Heart right ventricle (tissue), 16 donors: ENCODE results near the gene FHAD1. TPM values are rescaled to one million over a fixed set of nuclear protein-coding genes. Genes with fewer than 3 reads are reported as not detected.
A peak's percentile ranks its signal among the peaks of the same experiment; 100 is the strongest.

ENCODE experiments used
- ATAC-seq, 8 donors: fragments of 200-7000 bp; cut with Tn5 transposase; one replicate each; pipeline ENCODE4 v1.9.1; 2020; ENCODE audit warnings: mild to moderate bottlenecking in 8 of 8, moderate library complexity in 8 of 8, moderate number of reproducible peaks in 1 of 8
- DNase-seq, 2 donors: peaks; one replicate each; pipeline ENCODE4 v3.0.0-alpha.2; 2020
- H3K27ac ChIP-seq, 10 donors: fragments of 200-600 bp; sonication (generic) in 2 of 10; one replicate each; pipeline versions ENCODE4 v1.5.0 to v1.8.0; 2020 to 2022; ENCODE audit warnings: mild to moderate bottlenecking in 3 of 10
- H3K27me3 ChIP-seq, 7 donors: fragments of 200-600 bp; one replicate each; pipeline ENCODE4 v1.8.0; 2021 to 2022; ENCODE audit warnings: mild to moderate bottlenecking in 2 of 7
- H3K36me3 ChIP-seq, 9 donors: fragments of 200-600 bp; sonication (generic) in 1 of 9; one replicate each; pipeline versions ENCODE4 v1.5.0 to v1.8.0; 2020 to 2022; ENCODE audit warnings: mild to moderate bottlenecking in 2 of 9
- H3K4me1 ChIP-seq, 9 donors: fragments of 200-600 bp; sonication (generic) in 1 of 9; one replicate each; pipeline versions ENCODE4 v1.5.0 to v1.8.0; 2020 to 2022; ENCODE audit warnings: mild to moderate bottlenecking in 4 of 9
- H3K4me3 ChIP-seq, 10 donors: fragments of 200-600 bp; sonication (generic) in 2 of 10; one replicate each; pipeline versions ENCODE4 v1.5.0 to v1.8.0; 2020 to 2022; ENCODE audit warnings: mild to moderate bottlenecking in 7 of 10, moderate library complexity in 2 of 10
- H3K9me3 ChIP-seq, 11 donors: fragments of 200-600 bp in 10 of 11; sonication (generic) in 2 of 11; one replicate each; pipeline versions ENCODE4 v1.5.0 to v1.8.0; 2013 to 2022; ENCODE audit warnings: mild to moderate bottlenecking in 2 of 11, control low read depth in 1 of 11, moderate library complexity in 1 of 11
- WGBS, 2 donors: extraction: QIAGEN DNeasy Blood & Tissue Kit; methylation state at CpG; one replicate each; pipeline ENCODE4 v1.1.7; 2013; ENCODE audit warnings: inconsistent platforms in 1 of 2; 5-methylcytosine and 5-hydroxymethylcytosine counted together
- intact Hi-C, 10 donors: fragments of 100-400 bp; cut with DNase I; formaldehyde crosslinking; loops; one replicate each; pipeline versions ENCODE4 v1.11.1 to v1.14.2; 2022
- polyA plus RNA-seq, 2 donors: library from polyadenylated mRNA; stranded (reverse); fragments of 200-250 nt; gene quantifications; one replicate each; pipeline ENCODE4 v1.2.3, GENCODE V29; 2013
- total RNA-seq, 10 donors: library from RNA; stranded (reverse); fragmentation: NEBNext Ultra II Directional in 3 of 10; extraction: Animal tissue kit (Norgen Biotek cat#: 25700) in 3 of 10; gene quantifications; one replicate each; pipeline versions ENCODE4 v1.2.1 to v1.2.4, GENCODE V29; 2021 to 2023
- TF ChIP-seq, protein P1 (sequence below), 9 donors: fragments of 200-600 bp; sonication (generic) in 2 of 9; IDR thresholded peaks; one replicate each; pipeline versions ENCODE4 v1.5.0 to v1.8.0; 2021 to 2022; ENCODE audit warnings: antibody characterized with exemption in 9 of 9, mild to moderate bottlenecking in 5 of 9, moderate library complexity in 1 of 9
- donor health status: Arrhythmogenic right ventricular cardiomyopathy.
- donor health status: ischemic (EF 13 %, LVEDD 7.1; RV severe dilation, severe dysfunction).
- donor health status: healthy with polysubstance abuse.
- donor health status: DM: no; HTN: yes; CAD: no.
- donor health status: DM: no; HTN: no; CAD: no.
- donor health status: ischemic (EF 25% LVEDD 6.9; RV normal size, moderate dysfunction).
- donor health status: ischemic (EF 25% LVEDD 5.7; RV mildly dilated, moderate dysfunction).
- donor health status: healthy.
- donor health status: DM: yes; HTN: yes; CAD: no.
- donor health status: Ischemic cardiomyopathy.
- donor health status: ischemic (EF 35%, LVEDD 5.7; RV mildly dilated, moderate dysfunction).
- donor health status: nonischemic (EF 11% LVEDD 7.7; RV severe dilation, severe dysfunction).
- donor health status: DM: yes; HTN: yes; CAD: no.
- donor health status: PGD.
- donor health status: ischemic (EF 29% LVEDD 5.4; RV normal size, mild dysfunction).
- donor health status: nonischemic (EF 23%, LVEDD 6.1; RV moderate dilation, normal function).

Gene FHAD1
- total and polyA plus RNA-seq, 12 donors = 0.06 to 1.0 (median 0.12) TPM; not detected in 5

DNA sequence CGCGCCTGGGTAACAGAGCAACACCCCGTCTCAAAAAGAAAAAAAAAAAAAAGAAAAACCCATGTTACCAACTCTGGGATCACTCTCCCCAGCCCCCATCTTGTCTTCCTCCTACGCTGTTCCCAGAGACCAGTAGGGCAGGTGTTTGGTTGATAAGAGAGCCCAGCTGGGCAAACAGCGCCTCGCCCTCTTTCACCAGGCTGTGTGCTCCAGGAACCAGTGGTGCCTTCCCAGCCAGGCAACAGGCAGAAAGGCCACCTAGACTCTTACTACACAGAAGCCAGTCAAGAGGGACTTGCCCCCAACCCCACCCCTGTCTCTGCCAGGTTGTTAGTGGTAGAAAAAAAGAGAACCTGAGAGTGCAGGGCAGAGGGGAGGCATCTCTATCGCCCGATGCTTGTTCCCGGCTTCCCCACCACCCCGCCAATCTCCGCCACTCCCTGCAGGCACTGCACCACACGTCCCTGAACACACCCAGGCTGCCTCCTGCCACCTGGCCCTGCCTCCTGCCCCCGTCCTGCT lies 177.2 kb downstream of the FHAD1 start:
- H3K36me3 ChIP-seq = peaks cover 0 to 55% (median 0%) of the 10 kb centered on the region in 9 donors
- DNase-seq = no peak
- intact Hi-C loops = no loop called here
- 88 to 92% methylated on average over 13 of the region's 13 CpGs for WGBS, 2 donors
- ATAC-seq = peak in 1 of 8 donors; percentile 10
- TF ChIP-seq, protein P1, sequence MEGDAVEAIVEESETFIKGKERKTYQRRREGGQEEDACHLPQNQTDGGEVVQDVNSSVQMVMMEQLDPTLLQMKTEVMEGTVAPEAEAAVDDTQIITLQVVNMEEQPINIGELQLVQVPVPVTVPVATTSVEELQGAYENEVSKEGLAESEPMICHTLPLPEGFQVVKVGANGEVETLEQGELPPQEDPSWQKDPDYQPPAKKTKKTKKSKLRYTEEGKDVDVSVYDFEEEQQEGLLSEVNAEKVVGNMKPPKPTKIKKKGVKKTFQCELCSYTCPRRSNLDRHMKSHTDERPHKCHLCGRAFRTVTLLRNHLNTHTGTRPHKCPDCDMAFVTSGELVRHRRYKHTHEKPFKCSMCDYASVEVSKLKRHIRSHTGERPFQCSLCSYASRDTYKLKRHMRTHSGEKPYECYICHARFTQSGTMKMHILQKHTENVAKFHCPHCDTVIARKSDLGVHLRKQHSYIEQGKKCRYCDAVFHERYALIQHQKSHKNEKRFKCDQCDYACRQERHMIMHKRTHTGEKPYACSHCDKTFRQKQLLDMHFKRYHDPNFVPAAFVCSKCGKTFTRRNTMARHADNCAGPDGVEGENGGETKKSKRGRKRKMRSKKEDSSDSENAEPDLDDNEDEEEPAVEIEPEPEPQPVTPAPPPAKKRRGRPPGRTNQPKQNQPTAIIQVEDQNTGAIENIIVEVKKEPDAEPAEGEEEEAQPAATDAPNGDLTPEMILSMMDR (IDR thresholded peaks at IDR 0.05) = no peak
- peaks cover 8 to 65% (median 15%) of the 10 kb centered on the region in 9 donors for H3K4me1 ChIP-seq
- no peaks in the 10 kb centered on the region for H3K27me3 ChIP-seq
- H3K27ac ChIP-seq = no peak overlapping the region
- no peaks in the 10 kb centered on the region for H3K9me3 ChIP-seq
- no peak overlapping the region for H3K4me3 ChIP-seq

DNA sequence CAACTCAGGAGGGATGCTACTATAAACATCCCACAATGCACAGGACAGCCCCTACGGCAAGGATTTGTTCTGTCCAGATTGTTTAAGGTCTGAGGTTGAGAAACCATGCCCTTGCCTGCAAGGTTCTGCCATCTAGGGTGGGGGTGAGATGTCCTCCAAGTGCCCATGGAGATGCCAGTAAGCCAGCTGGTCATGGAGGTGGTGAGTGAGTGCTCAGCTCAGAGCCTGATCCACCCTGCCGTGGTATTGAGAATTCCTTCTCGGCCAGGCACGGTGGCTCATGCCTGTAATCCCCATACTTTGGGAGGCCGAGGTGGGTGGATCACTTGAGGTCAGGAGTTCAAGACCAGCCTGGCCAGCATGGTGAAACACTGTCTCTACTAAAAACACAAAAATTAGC lies 178.0 kb downstream of the FHAD1 start:
- TF ChIP-seq, protein P1 (IDR thresholded peaks at IDR 0.05) = no peak
- no peak overlapping the region for H3K27ac ChIP-seq
- peaks cover 0 to 62% (median 0%) of the 10 kb centered on the region in 9 donors for H3K36me3 ChIP-seq
- no peaks in the 10 kb centered on the region for H3K9me3 ChIP-seq
- H3K4me1 ChIP-seq = peaks cover 5 to 58% (median 11%) of the 10 kb centered on the region in 9 donors
- no peaks in the 10 kb centered on the region for H3K27me3 ChIP-seq
- no peak for ATAC-seq
- WGBS, 2 donors = 88 to 94% methylated on average over 5 of the region's 5 CpGs
- H3K4me3 ChIP-seq = no peak overlapping the region
- intact Hi-C loops = loop anchor here in 1 of 10 donors (5.0 kb wide), 1 partner anchor 98 kb away; no protein-coding TSS in a partner anchor
- no peak for DNase-seq

DNA sequence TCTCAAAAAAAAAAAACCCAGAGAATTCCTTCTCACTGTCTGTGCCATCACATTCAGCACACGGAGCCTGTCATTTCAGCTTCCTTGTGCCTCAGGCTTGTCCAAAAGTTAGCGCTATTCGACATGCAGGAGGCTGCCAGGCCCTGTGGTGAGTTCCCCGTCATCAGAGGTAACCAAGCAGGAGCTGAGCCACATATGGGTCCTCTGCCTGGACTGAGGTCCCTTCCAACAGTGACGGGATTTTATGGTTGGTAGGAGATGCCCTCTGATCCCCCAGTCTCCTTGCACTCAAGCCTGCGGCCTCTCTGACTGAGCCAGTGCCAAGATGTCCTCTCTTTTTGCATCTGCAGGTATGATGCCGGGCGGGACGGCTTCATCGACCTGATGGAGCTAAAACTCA lies 178.5 kb downstream of the FHAD1 start:
- H3K27me3 ChIP-seq = no peaks in the 10 kb centered on the region
- ATAC-seq = no peak
- H3K27ac ChIP-seq = no peak overlapping the region
- peaks cover 5 to 52% (median 11%) of the 10 kb centered on the region in 9 donors for H3K4me1 ChIP-seq
- H3K4me3 ChIP-seq = no peak overlapping the region
- H3K9me3 ChIP-seq = no peaks in the 10 kb centered on the region
- WGBS, 2 donors = 97% methylated on average over 10 of the region's 10 CpGs
- peaks cover 0 to 60% (median 0%) of the 10 kb centered on the region in 9 donors for H3K36me3 ChIP-seq
- TF ChIP-seq, protein P1 (IDR thresholded peaks at IDR 0.05) = no peak
- DNase-seq = no peak
- intact Hi-C loops = loop anchor here in 1 of 10 donors (5.0 kb wide), 1 partner anchor 98 kb away; no protein-coding TSS in a partner anchor

- no peak overlapping the region for H3K27ac ChIP-seq
Observed at GRCh38 chr1:15425958-15426357, 178.9 kb downstream of the FHAD1 start.

More at GRCh38 chr1:15425958-15426357, 178.9 kb downstream of the FHAD1 start:
- 74 to 76% methylated on average over 6 of the region's 6 CpGs for WGBS, 2 donors
- Histone ChIP-seq H3K36me3 (peaks cover 0 to 63% (median 0%) of the 10 kb centered on the region in 9 donors), H3K4me1 (peaks cover 5 to 48% (median 11%) of the 10 kb centered on the region in 9 donors), H3K4me3 (no peak overlapping the region), H3K27me3 (no peaks in the 10 kb centered on the region), H3K9me3 (no peaks in the 10 kb centered on the region)
- ATAC-seq (no peak), DNase-seq (no peak)
- intact Hi-C loops = loop anchor here in 1 of 10 donors (5.0 kb wide), 1 partner anchor 99 kb away; no protein-coding TSS in a partner anchor
- TF ChIP-seq, protein P1 (IDR thresholded peaks at IDR 0.05) = no peak
